Retinal pigment epithelial cell (primary cell): ENCODE data around the gene ZNF385D.

Experiments used
- DNase-seq: peaks from one replicate; pipeline ENCODE4 v3.0.0-alpha.2; 2010; ENCODE audit warnings: low read depth
- H3K4me3 ChIP-seq: 2 replicates; pipeline ENCODE4 v1.5.1; 2011; ENCODE audit warnings: mild to moderate bottlenecking, low read length, control low read depth, moderate library complexity
- TF ChIP-seq, protein P1 (sequence below): conservative IDR thresholded peaks from 2 replicates; pipeline ENCODE4 v1.5.1; 2011; ENCODE audit warnings: low read depth, low read length, control low read depth, inconsistent platforms

Gene ZNF385D

DNA sequence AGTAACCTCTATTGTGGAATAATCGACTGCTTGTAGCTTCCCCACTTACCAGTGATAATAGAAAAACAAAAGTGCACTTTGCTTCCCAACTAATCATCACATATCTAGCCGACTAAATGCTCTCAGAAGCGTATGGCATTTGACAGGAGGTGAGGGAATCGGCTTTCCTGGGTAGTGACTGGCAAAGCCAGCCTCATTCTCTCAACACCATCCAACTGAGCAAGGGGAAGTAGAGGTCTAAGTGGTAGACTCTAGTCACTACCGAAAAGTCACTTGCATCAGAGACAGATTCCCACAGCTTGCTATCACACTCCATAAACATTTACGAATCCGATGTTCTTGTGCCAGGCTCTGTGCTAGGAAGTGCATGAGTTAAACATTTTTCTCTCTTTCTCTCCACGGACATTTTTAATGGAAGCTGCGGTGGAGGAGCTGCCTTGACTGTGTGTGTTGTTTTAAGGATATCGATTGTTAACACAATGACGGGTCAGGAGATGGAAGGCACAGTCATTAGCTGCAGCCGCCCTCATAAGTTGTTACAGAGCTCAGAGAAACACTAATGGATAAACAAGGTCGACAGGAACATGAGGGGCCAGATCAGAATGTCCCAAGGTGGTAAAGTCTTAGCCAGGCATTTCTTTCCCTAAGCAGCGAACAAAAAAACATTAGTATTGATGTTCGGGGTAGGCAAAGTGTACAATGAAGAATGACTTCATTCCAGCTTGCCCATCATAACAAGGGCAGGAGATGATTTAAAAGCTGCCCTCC is 11.9 kb downstream of the ZNF385D start:
- TF ChIP-seq, protein P1, sequence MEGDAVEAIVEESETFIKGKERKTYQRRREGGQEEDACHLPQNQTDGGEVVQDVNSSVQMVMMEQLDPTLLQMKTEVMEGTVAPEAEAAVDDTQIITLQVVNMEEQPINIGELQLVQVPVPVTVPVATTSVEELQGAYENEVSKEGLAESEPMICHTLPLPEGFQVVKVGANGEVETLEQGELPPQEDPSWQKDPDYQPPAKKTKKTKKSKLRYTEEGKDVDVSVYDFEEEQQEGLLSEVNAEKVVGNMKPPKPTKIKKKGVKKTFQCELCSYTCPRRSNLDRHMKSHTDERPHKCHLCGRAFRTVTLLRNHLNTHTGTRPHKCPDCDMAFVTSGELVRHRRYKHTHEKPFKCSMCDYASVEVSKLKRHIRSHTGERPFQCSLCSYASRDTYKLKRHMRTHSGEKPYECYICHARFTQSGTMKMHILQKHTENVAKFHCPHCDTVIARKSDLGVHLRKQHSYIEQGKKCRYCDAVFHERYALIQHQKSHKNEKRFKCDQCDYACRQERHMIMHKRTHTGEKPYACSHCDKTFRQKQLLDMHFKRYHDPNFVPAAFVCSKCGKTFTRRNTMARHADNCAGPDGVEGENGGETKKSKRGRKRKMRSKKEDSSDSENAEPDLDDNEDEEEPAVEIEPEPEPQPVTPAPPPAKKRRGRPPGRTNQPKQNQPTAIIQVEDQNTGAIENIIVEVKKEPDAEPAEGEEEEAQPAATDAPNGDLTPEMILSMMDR, result no peak

DNA sequence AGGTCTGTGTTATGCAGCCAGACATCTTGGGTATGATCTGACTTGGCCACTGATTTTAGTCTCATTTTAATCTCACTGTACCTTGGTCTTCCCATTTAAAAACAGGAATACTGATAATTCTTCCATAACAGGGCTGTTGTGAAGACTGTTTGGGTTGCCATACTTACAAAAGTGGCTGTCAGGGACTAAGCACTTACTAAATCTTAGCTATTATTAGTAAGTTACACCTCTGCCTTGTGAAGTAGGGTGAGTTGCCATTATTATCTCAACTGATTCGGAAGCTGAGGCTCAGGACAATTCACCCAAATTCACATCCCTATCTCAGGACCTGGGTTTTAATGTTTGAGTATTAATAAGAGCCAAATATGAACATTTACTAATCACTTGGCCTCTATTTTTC is 12.7 kb downstream of the ZNF385D start:
- TF ChIP-seq, protein P1, result no peak
- no peak overlapping the region for H3K4me3 ChIP-seq
- no peak for DNase-seq

More for the DNA sequence above, 11.9 kb downstream of the ZNF385D start:
- no peak for DNase-seq
- no peak overlapping the region for H3K4me3 ChIP-seq

DNA sequence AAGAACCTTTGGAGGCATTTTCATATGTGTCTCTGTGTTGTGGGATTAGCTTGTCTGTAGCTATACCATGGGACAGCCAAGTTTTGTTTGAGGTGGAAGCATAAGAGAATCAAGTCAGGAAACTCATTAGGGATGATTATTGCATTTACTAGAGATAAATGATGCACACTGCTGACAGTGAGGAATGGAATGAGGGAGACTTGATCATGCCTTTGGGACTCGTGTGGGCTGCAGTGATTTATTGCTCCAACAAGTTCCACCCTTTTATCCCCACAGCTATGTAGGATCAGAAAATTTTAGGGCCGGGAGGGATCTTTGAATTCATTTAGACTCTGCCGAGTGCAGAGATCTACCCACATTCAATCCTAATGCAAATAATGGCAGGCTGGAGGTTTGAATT is 16.3 kb downstream of the ZNF385D start:
- H3K4me3 ChIP-seq, result no peak overlapping the region
- TF ChIP-seq, protein P1, result no peak
- no peak for DNase-seq

DNA sequence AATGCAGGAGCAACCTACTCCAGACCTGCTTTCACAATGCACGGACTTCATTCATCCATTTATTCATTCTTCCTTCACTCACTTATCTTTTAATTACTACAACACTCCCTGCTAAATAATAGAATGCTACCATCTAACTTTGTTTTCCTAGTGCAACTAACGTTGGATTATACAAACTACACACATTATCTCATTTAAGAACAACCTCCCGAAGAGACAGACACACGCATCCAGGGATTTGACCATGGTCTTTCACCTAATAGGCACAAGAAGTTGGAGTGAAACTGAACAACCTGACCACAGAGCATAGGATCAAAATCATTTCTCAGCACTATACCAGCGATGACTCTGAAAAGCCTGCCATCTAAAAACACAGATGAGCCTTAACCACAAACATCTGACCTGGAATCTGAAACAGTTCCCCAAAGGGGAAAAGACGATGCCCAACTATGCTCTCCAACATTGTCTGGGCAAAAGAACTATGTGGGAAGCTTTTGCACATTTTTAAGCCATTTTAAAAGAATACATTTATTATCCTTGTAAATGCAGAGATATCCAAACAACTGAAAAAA is 21.0 kb downstream of the ZNF385D start:
- no peak for DNase-seq
- H3K4me3 ChIP-seq, result no peak overlapping the region
- TF ChIP-seq, protein P1, result no peak

DNA sequence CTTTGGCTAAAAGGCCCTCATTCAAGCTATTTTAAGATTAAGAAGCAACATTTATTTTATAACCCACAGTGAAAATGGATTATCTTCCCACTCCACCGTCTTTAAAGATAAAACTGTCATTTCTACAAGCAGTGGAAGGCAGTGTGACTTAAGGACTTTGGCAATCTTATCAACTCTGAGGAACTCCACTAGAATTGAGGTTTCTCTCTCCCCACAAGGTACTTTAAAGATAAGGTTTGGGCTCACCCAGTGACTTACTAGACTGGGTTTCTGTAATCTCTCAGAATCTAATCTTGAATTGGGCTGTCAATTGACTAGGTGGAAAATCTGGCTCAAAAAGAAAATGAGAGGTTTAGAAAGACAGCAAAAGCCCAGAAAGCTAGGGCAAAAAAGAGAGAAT is 21.7 kb downstream of the ZNF385D start:
- H3K4me3 ChIP-seq, result no peak overlapping the region
- TF ChIP-seq, protein P1, result no peak
- DNase-seq, result no peak

DNA sequence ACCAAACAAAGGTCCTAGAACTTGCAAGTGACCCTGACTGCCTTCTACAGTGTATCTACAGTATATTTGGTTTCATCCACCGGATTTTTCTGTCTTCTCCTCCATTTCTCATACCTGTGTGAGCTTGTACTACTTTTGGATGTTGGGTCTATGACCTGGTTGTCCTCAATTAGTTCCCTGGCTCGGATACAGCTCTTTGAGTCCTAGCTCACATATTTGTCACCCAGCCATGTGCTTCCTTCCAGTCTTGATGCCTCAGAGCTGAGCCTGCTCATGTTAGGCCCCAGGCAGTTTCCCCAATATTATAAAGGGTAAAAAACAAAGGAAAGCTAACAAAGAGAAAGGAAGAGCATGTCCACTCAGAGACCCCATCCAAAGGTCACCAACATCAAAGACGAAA is 28.2 kb downstream of the ZNF385D start:
- no peak for DNase-seq
- TF ChIP-seq, protein P1, result no peak

DNA sequence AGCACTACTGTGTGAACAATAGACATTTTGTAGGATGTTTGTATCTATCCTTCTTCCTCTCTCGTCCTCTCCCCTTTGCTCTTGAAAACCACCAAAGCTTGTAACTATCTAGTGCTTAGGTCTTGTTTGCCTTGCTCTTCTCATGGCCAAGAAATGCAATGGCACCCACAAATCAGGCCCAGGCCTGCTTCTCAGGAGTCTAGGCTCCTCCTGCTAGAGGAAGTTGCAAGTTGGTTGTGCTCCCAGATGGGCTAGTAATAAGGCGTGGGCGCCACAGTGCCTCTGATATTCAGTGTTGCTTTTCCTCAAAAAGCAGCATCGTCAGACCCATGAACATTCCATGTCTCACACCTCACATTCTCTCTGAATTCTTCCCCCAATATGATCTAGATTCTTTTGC is 28.7 kb downstream of the ZNF385D start:
- H3K4me3 ChIP-seq, result no peak overlapping the region
- no peak for DNase-seq
- TF ChIP-seq, protein P1, result no peak

More for the DNA sequence above, 28.2 kb downstream of the ZNF385D start:
- H3K4me3 ChIP-seq, result no peak overlapping the region
